Fibroblast of the conjunctiva (primary cell): ENCODE results near the gene MAZ.

Experiments used
- DNase-seq: peaks from one replicate; pipeline ENCODE4 v3.0.0-alpha.2; 2010; ENCODE audit warnings: low read depth

The MAZ gene

GRCh38 chr16:29857133-29857760 is 50.9 kb downstream of the MAZ start:
- DNase-seq = peak; percentile 31

DNA sequence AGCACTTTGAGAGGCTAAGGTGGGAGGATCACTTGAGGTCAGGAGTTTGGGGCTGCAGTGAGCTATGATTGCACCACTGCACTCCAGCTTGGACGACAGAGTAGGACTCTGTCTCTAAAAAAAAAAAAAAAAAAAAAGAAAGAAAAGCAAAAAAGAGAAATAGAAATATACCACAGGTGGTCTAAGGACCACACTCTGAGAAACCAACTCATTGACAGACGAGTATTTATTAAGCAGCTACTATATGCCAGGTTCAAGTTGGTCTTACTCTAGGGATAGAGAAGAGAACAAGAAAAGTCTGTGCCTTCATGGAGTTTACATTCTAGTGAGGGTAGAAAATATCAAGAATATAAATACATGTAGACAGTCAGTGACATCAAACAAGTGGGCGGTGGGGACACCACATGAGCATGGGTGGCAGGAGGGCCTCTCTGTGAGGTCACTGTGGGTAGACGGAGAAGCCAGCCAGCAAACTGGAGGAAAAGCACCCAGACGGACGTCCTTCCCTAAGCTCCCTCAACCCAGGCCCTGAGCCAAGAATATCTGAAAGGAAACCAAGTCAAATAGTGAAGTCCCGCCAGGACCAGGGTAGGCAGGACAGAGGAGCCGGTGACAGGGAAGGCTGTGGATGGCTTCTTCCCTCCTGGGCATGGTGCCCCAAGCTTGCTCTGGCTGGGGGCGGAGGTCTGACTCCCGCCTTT is 52.0 kb downstream of the MAZ start:
- no peak for DNase-seq

GRCh38 chr16:29858974-29859373 is 52.6 kb downstream of the MAZ start:
- DNase-seq = no peak

DNA sequence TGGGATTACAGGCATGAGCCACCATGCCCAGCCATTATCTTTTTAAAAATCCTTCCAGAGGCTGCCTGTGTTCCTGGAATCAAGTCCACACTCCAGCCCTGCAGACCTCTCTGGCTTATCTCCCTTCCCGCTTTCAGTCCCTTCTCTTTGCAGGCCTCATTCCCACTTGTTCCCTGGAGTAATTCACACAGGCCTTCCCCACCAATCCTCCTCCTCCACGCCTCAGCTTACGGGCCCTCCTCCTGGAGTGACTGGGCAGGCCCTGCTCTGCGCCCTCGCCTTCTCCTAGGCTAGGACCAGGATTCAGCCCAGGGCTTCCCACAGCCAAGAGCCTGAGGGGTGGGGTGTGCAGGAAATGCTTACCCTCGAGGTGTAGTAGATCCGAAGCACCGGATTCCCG is 53.9 kb downstream of the MAZ start:
- DNase-seq = no peak
